ENCODE data around the gene RNF224.
"Not testable (repeated sequence)": the region's sequence is repeated elsewhere in the genome, so short reads cannot be mapped to it uniquely, and the experiment has no call there.

The RNF224 gene

DNA sequence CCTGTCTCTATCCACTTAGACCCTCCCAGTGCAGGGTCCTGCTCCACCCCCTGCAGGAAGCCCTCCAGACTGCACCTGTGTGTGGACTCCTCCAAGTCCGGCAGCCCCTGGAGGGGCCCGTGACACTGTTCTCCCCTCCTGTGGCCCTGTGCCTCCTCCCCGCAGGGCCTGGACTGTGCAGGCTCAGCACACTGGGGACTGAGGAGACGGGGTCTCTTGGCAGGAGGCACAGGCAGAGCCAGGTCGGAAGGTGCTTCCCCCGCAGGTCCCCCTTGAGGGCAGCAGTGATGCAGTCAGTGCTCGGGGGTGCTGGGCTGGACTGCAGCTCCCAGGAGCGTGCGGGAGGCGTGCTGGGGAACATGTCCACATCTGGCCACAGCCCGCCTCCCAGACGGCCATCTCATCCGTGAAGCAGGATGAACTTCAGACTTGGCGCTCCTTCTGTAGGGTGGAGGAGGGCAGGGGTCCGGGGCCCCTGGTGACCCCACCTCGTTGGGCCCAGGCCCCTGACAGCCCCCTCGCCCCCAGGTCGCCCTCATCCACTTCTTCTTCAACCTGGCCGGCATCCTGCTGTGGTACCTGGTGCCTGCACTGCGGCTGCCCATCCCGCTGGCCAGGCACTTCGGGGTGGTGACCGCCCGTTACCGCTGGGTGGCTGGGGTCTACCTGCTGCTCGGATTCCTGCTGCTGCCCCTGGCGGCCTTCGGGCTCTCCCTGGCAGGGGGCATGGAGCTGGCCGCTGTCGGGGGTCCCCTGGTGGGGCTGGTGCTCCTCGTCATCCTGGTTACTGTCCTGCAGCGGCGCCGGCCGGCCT, 8.3 kb downstream of the RNF224 start:
- TF ChIP-seq JUND (IDR thresholded peaks at IDR 0.05; ENCODE audit: low read depth) = no peak
- in situ Hi-C loops (cut with HindIII; ENCODE audit: low pct_unique_long_range_greater_than_20kb, low sequenced_read_pairs) = no loop called here
- no peak for DNase-seq (ENCODE audit: low read depth in 1 of 2, low spot score in 1 of 2)

DNA sequence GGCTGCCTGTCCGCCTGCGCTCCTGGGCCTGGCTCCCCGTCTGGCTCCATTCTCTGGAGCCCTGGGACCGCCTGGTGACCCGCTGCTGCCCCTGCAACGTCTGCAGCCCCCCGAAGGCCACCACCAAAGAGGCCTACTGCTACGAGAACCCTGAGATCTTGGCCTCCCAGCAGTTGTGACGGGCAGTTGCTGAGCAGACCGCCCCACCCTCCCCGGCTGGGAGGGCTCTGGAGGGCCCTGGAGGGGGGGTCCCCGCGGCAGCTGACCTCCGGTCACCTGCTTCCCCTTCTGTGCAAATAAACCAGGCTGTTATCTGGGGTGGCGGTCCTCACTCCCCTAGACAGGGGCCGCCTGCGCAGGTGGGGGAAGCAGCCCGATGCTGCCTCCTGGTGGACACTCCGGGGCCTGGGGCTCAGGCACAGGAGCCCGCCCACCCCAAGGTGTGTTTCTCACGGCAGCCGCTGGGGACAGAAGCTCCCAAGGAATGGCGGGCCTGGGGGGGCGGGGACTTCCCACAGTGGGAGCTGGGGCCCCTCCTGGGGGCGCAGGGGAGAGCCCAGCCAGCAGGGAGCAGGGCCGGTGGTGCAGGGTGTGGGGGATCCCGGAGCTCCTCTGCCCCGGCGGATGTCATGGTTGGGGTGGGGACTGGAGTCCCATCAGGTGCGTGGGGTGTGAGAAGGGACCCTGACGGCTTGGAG, 9.1 kb downstream of the RNF224 start:
- in situ Hi-C loops (cut with HindIII; ENCODE audit: low pct_unique_long_range_greater_than_20kb, low sequenced_read_pairs) = no loop called here
- peak; percentile 90 to 97 for DNase-seq (ENCODE audit: low read depth in 1 of 2, low spot score in 1 of 2)

GRCh38 chr9:137236936-137237421, 9.7 kb downstream of the RNF224 start:
- DNase-seq (ENCODE audit: low read depth in 1 of 2, low spot score in 1 of 2) = no peak

More for the DNA sequence above, 9.1 kb downstream of the RNF224 start:
- no peak for TF ChIP-seq JUND (IDR thresholded peaks at IDR 0.05; ENCODE audit: low read depth)

GRCh38 chr9:137237759-137238726, 10.7 kb downstream of the RNF224 start:
- DNase-seq (ENCODE audit: low read depth in 1 of 2, low spot score in 1 of 2) = peak; percentile 58 to 85
- in situ Hi-C loops (cut with HindIII; ENCODE audit: low pct_unique_long_range_greater_than_20kb, low sequenced_read_pairs) = no loop called here

More at GRCh38 chr9:137236936-137237421, 9.7 kb downstream of the RNF224 start:
- in situ Hi-C loops (cut with HindIII; ENCODE audit: low pct_unique_long_range_greater_than_20kb, low sequenced_read_pairs) = no loop called here
- TF ChIP-seq JUND (IDR thresholded peaks at IDR 0.05; ENCODE audit: low read depth) = no peak

GRCh38 chr9:137239541-137240200, 12.4 kb downstream of the RNF224 start:
- in situ Hi-C loops (cut with HindIII; ENCODE audit: low pct_unique_long_range_greater_than_20kb, low sequenced_read_pairs) = not testable (repeated sequence)

More at GRCh38 chr9:137237759-137238726, 10.7 kb downstream of the RNF224 start:
- TF ChIP-seq JUND (IDR thresholded peaks at IDR 0.05; ENCODE audit: low read depth) = no peak

GRCh38 chr9:137240318-137240840, 13.1 kb downstream of the RNF224 start:
- TF ChIP-seq JUND (IDR thresholded peaks at IDR 0.05; ENCODE audit: low read depth) = no peak
- DNase-seq (ENCODE audit: low read depth in 1 of 2, low spot score in 1 of 2) = peak in 1 of 2 experiments; percentile 86
- in situ Hi-C loops (cut with HindIII; ENCODE audit: low pct_unique_long_range_greater_than_20kb, low sequenced_read_pairs) = no loop called here

More at GRCh38 chr9:137239541-137240200, 12.4 kb downstream of the RNF224 start:
- DNase-seq (ENCODE audit: low read depth in 1 of 2, low spot score in 1 of 2) = not testable (repeated sequence)

DNA sequence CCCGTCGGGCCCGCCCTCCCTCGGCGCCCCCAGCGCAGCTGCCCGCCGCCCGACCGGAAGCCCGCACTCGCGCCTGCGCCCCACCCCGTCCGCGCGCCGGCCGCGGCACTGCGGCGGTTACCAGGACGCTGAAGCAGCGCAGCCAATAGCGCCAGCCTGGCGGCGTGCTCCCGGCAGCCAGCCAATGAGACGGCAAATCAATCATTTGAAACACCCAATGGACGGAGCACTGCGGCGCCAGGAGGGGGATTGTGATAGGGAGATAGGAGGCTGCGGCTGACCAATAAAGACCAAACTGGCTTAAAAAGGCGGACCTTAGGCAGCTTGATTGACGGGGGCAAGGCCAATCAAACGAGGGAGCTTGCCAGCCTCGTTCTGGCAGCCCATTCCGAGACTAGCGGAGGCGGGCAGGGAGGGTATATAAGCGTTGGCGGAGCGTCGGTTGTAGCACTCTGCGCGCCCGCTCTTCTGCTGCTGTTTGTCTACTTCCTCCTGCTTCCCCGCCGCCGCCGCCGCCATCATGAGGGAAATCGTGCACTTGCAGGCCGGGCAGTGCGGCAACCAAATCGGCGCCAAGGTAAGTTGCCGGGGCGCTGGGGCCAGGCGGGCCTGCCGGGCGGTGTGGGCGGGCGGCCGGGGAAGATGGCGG, 13.7 kb downstream of the RNF224 start, which contains the start of gene TUBB4B:
TSS of gene TUBB4B (plus strand) at position 447 of the 649 bp plus-strand sequence. CDS start at position 521, 74 bp downstream.
- peak; percentile 100 for DNase-seq (ENCODE audit: low read depth in 1 of 2, low spot score in 1 of 2)
- no peak for TF ChIP-seq JUND (IDR thresholded peaks at IDR 0.05; ENCODE audit: low read depth)
- in situ Hi-C loops (cut with HindIII; ENCODE audit: low pct_unique_long_range_greater_than_20kb, low sequenced_read_pairs) = no loop called here

GRCh38 chr9:137241490-137242268, 14.4 kb downstream of the RNF224 start:
- no peak for TF ChIP-seq JUND (IDR thresholded peaks at IDR 0.05; ENCODE audit: low read depth)
- DNase-seq (ENCODE audit: low read depth in 1 of 2, low spot score in 1 of 2) = peak in 1 of 2 experiments; percentile 59
- in situ Hi-C loops (cut with HindIII; ENCODE audit: low pct_unique_long_range_greater_than_20kb, low sequenced_read_pairs) = no loop called here

- TF ChIP-seq JUND (IDR thresholded peaks at IDR 0.05; ENCODE audit: low read depth) = no peak
- in situ Hi-C loops (cut with HindIII; ENCODE audit: low pct_unique_long_range_greater_than_20kb, low sequenced_read_pairs) = no loop called here
- DNase-seq (ENCODE audit: low read depth in 1 of 2, low spot score in 1 of 2) = no peak
These were observed 15.2 kb downstream of the RNF224 start for GRCh38 chr9:137242269-137243203.

DNA sequence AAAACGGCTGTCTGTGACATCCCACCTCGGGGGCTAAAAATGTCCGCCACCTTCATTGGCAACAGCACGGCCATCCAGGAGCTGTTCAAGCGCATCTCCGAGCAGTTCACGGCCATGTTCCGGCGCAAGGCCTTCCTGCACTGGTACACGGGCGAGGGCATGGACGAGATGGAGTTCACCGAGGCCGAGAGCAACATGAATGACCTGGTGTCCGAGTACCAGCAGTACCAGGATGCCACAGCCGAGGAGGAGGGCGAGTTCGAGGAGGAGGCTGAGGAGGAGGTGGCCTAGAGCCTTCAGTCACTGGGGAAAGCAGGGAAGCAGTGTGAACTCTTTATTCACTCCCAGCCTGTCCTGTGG, 15.9 kb downstream of the RNF224 start:
- in situ Hi-C loops (cut with HindIII; ENCODE audit: low pct_unique_long_range_greater_than_20kb, low sequenced_read_pairs); DNase-seq (ENCODE audit: low read depth in 1 of 2, low spot score in 1 of 2): not testable (repeated sequence)
